ENCODE results near the gene GRM1. TPM values are rescaled to one million over a fixed set of nuclear protein-coding genes. Genes with fewer than 3 reads are reported as not detected.
A peak's percentile ranks its signal among the peaks of the same experiment; 100 is the strongest.

Gene GRM1
- total RNA-seq, 1 donor from 2014 or later = 0.41 TPM

DNA sequence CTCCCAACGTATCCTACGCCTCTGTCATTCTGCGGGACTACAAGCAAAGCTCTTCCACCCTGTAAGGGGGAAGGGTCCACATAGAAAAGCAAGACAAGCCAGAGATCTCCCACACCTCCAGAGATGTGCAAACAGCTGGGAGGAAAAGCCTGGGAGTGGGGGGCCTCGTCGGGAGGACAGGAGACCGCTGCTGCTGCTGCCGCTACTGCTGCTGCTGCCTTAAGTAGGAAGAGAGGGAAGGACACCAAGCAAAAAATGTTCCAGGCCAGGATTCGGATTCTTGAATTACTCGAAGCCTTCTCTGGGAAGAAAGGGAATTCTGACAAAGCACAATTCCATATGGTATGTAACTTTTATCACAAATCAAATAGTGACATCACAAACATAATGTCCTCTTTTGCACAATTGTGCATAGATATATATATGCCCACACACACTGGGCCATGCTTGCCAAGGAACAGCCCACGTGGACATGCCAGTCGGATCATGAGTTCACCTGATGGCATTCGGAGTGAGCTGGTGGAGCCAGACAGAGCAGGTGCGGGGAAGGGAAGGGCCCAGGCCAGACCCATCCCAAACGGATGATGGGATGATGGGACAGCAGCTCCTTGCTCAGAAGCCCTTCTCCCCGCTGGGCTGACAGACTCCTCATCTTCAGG is 406.0 kb downstream of the GRM1 start:
- H3K27ac Mint-ChIP-seq = no peak overlapping the region
- TF ChIP-seq, protein P1, sequence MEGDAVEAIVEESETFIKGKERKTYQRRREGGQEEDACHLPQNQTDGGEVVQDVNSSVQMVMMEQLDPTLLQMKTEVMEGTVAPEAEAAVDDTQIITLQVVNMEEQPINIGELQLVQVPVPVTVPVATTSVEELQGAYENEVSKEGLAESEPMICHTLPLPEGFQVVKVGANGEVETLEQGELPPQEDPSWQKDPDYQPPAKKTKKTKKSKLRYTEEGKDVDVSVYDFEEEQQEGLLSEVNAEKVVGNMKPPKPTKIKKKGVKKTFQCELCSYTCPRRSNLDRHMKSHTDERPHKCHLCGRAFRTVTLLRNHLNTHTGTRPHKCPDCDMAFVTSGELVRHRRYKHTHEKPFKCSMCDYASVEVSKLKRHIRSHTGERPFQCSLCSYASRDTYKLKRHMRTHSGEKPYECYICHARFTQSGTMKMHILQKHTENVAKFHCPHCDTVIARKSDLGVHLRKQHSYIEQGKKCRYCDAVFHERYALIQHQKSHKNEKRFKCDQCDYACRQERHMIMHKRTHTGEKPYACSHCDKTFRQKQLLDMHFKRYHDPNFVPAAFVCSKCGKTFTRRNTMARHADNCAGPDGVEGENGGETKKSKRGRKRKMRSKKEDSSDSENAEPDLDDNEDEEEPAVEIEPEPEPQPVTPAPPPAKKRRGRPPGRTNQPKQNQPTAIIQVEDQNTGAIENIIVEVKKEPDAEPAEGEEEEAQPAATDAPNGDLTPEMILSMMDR (IDR thresholded peaks at IDR 0.05; ENCODE audit: unreplicated experiment) = no peak
- peaks cover 3% of the 10 kb centered on the region for H3K4me1 Mint-ChIP-seq (ENCODE audit: low read depth)
- H3K27me3 Mint-ChIP-seq = peaks cover 26% of the 10 kb centered on the region
- no peaks in the 10 kb centered on the region for H3K9me3 Mint-ChIP-seq (ENCODE audit: low read depth)
- DNase-seq (ENCODE audit: low spot score, unreplicated experiment) = no peak
- H3K36me3 Mint-ChIP-seq (ENCODE audit: insufficient read depth) = no peaks in the 10 kb centered on the region
- peak overlapping the region; percentile 71 for H3K4me3 Mint-ChIP-seq (ENCODE audit: low read depth)

GRCh38 chr6:146441907-146442306 is 413.0 kb downstream of the GRM1 start:
- no peaks in the 10 kb centered on the region for H3K9me3 Mint-ChIP-seq (ENCODE audit: low read depth)
- no peak overlapping the region for H3K27ac Mint-ChIP-seq
- peaks cover 11% of the 10 kb centered on the region for H3K27me3 Mint-ChIP-seq
- DNase-seq (ENCODE audit: low spot score, unreplicated experiment) = no peak
- no peaks in the 10 kb centered on the region for H3K36me3 Mint-ChIP-seq (ENCODE audit: insufficient read depth)
- H3K4me1 Mint-ChIP-seq (ENCODE audit: low read depth) = no peaks in the 10 kb centered on the region
- no peak overlapping the region for H3K4me3 Mint-ChIP-seq (ENCODE audit: low read depth)
- TF ChIP-seq, protein P1 (IDR thresholded peaks at IDR 0.05; ENCODE audit: unreplicated experiment) = no peak

GRCh38 chr6:146444189-146444588 is 415.3 kb downstream of the GRM1 start:
- H3K36me3 Mint-ChIP-seq (ENCODE audit: insufficient read depth) = no peaks in the 10 kb centered on the region
- no peak overlapping the region for H3K4me3 Mint-ChIP-seq (ENCODE audit: low read depth)
- no peak for DNase-seq (ENCODE audit: low spot score, unreplicated experiment)
- H3K27ac Mint-ChIP-seq = no peak overlapping the region
- H3K27me3 Mint-ChIP-seq = peaks cover 5% of the 10 kb centered on the region
- TF ChIP-seq, protein P1 (IDR thresholded peaks at IDR 0.05; ENCODE audit: unreplicated experiment) = no peak
- H3K4me1 Mint-ChIP-seq (ENCODE audit: low read depth) = no peaks in the 10 kb centered on the region
- H3K9me3 Mint-ChIP-seq (ENCODE audit: low read depth) = peaks cover 10% of the 10 kb centered on the region

DNA sequence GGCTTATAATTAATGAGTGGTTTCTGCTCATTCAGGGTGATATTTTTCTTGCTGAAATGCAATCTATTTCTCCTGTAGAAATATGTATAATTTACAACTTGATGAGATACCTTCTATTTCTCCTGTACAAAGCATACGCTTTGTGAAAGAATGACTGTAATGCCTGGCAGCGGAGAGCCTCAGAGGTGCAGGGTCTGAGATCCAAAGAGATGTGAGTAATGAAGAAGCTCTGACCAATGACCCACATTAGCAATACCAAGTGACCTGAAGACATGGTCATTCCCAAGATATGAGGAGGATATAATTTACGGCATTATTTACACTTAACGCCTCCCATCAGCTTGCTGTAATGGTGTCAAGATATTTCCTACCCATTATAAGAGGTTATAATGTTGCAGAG is 416.4 kb downstream of the GRM1 start:
- TF ChIP-seq, protein P1 (IDR thresholded peaks at IDR 0.05; ENCODE audit: unreplicated experiment) = no peak

DNA sequence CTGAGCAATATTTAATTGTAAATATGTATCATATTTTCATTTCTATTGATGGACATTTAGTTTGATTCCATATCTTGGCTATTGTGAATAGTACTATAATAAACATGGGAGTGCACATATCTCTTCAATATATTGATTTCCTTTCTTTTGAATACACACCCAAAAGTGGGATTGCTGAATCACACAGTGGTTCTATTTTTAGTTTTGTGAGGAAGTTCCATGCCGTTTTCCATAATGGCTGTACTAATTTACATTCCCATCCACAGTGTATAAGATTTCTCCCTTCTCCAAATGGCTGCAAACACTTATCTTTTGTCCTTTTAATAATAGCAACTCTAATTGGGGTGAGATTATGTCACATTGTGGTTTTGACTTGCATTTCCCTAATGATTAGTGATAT is 428.0 kb downstream of the GRM1 start:
- H3K4me3 Mint-ChIP-seq (ENCODE audit: low read depth) = no peak overlapping the region

More for the DNA sequence above, 416.4 kb downstream of the GRM1 start:
- Mint-ChIP-seq H3K27ac (no peak overlapping the region), H3K36me3 (ENCODE audit: insufficient read depth) (no peaks in the 10 kb centered on the region), H3K27me3 (peaks cover 2% of the 10 kb centered on the region), H3K4me1 (ENCODE audit: low read depth) (no peaks in the 10 kb centered on the region), H3K4me3 (ENCODE audit: low read depth) (no peak overlapping the region), H3K9me3 (ENCODE audit: low read depth) (peaks cover 11% of the 10 kb centered on the region)
- no peak for DNase-seq (ENCODE audit: low spot score, unreplicated experiment)

More for the DNA sequence above, 428.0 kb downstream of the GRM1 start:
- peaks cover 1% of the 10 kb centered on the region for H3K36me3 Mint-ChIP-seq (ENCODE audit: insufficient read depth)
- TF ChIP-seq, protein P1 (IDR thresholded peaks at IDR 0.05; ENCODE audit: unreplicated experiment) = no peak
- H3K9me3 Mint-ChIP-seq (ENCODE audit: low read depth) = peaks cover 43% of the 10 kb centered on the region
- no peak overlapping the region for H3K27ac Mint-ChIP-seq
- H3K27me3 Mint-ChIP-seq = no peaks in the 10 kb centered on the region
- no peaks in the 10 kb centered on the region for H3K4me1 Mint-ChIP-seq (ENCODE audit: low read depth)
- DNase-seq (ENCODE audit: low spot score, unreplicated experiment) = no peak

All from progenitor cell of endocrine pancreas (in vitro differentiated cells).